HCT116 (cell line): ENCODE measurements around the gene KCNE4. TPM values are rescaled to one million over a fixed set of nuclear protein-coding genes. Genes with fewer than 3 reads are reported as not detected.

Experiments used
- ATAC-seq: fragments of 200-7000 bp; cut with Tn5 transposase; 2 replicates; pipeline ENCODE4 v1.9.1; 2020; ENCODE audit warnings: mild to moderate bottlenecking, moderate library complexity
- BruUV-seq: library from RNA; stranded (reverse); fragments of 400-500 nt; replicated peaks from 2 replicates; lab custom pipeline; 2021; lab: Mats Ljungman, UMichigan
- CTCF ChIA-PET: fragments of 300-600 bp; sonication (Branson Sonifier 250); formaldehyde crosslinking; loops from one replicate; lab custom pipeline; 2021; ENCODE audit warnings: antibody characterized with exemption; lab: Charles Lee
- POLR2A ChIA-PET: fragments of 300-600, 350-600 bp; sonication (Branson Sonifier 250); formaldehyde crosslinking; loops from one replicate; lab custom pipeline; 2021; ENCODE audit warnings: antibody characterized with exemption; lab: Charles Lee
- RAD21 ChIA-PET, 2 experiments: fragments of 300-600 bp; sonication (Branson Sonifier 250); formaldehyde crosslinking; loops; one replicate each; lab custom pipeline; 2023; ENCODE audit warnings: low total read pairs in 2 of 2; ENCODE audit not compliant: uncharacterized antibody in 2 of 2, unreplicated experiment in 2 of 2, low non-redundant PET in 1 of 2; lab: Charles Lee
- DNase-seq: peaks from one replicate; pipeline ENCODE4 v3.0.0-alpha.2; 2010; ENCODE audit warnings: low read depth, low spot score
- H2AFZ ChIP-seq: fragments of 200-600 bp; shearing (Covaris generic), sonication (generic); 2 replicates; pipeline ENCODE4 v1.6.1; 2017; ENCODE audit warnings: low read depth, mixed run types, mixed read lengths, antibody characterized with exemption, low read length; ENCODE audit not compliant: poor library complexity, severe bottlenecking
- H3K27ac ChIP-seq: 2 replicates; pipeline ENCODE4 v1.5.1; 2012; ENCODE audit warnings: low read depth, low read length
- H3K27me3 ChIP-seq: fragments of 200-600 bp; sonication (generic); 2 replicates; pipeline ENCODE4 v1.6.1; 2016; ENCODE audit warnings: mixed run types, low read length, mixed read lengths; ENCODE audit not compliant: insufficient read depth
- H3K36me3 ChIP-seq, 2 experiments: fragments of 200-500 bp in 1 of 2; fragments of 200-600 bp in 1 of 2; sonication (Bioruptor generic) in 1 of 2; sonication (generic) in 1 of 2; 2 replicates each; pipeline versions ENCODE4 v1.5.1 to v1.6.1; 2014 to 2016; ENCODE audit warnings: low read length in 2 of 2, inconsistent platforms in 1 of 2, mixed read lengths in 1 of 2, mixed run types in 1 of 2; ENCODE audit not compliant: insufficient read depth in 2 of 2, control insufficient read depth in 1 of 2
- H3K4me1 ChIP-seq, 2 experiments: fragments of 200-600 bp in 1 of 2; sonication (generic) in 1 of 2; 2 replicates each; pipeline versions ENCODE4 v1.5.1 to v1.6.1; 2012 to 2017; ENCODE audit warnings: low read length in 2 of 2, inconsistent platforms in 1 of 2, mild to moderate bottlenecking in 1 of 2, mixed read lengths in 1 of 2, mixed run types in 1 of 2, moderate library complexity in 1 of 2; ENCODE audit not compliant: insufficient read depth in 2 of 2, control insufficient read depth in 1 of 2
- H3K4me2 ChIP-seq: fragments of 200-600 bp; sonication (generic); 2 replicates; pipeline ENCODE4 v1.6.1; 2017; ENCODE audit warnings: mixed run types, low read length, mixed read lengths
- H3K4me3 ChIP-seq, 2 experiments: fragments of 200-600 bp in 1 of 2; sonication (generic) in 1 of 2; replicated peaks in 1 of 2; 2 replicates each; pipeline ENCODE4 v1.5.1; 2011 to 2016; ENCODE audit warnings: low read length in 2 of 2, control low read depth in 1 of 2, low read depth in 1 of 2, mild to moderate bottlenecking in 1 of 2, mixed read lengths in 1 of 2, mixed run types in 1 of 2
- H3K79me2 ChIP-seq: fragments of 200-600 bp; sonication (generic); 2 replicates; pipeline ENCODE4 v1.6.1; 2017; ENCODE audit warnings: mild to moderate bottlenecking, mixed run types, low read length, moderate library complexity, mixed read lengths; ENCODE audit not compliant: insufficient read depth
- H3K9ac ChIP-seq: fragments of 200-600 bp; sonication (generic); 2 replicates; pipeline ENCODE4 v1.6.1; 2016; ENCODE audit warnings: low read length, mixed read lengths
- H3K9me2 ChIP-seq: fragments of 200-600 bp; sonication (generic), shearing (Covaris generic); 2 replicates; pipeline ENCODE4 v1.6.1; 2017; ENCODE audit warnings: mixed run types, mild to moderate bottlenecking, moderate library complexity; ENCODE audit not compliant: insufficient read depth
- H3K9me3 ChIP-seq, 2 experiments: fragments of 200-500 bp in 1 of 2; fragments of 200-600 bp in 1 of 2; sonication (Bioruptor generic) in 1 of 2; sonication (generic) in 1 of 2; 2 replicates each; pipeline ENCODE4 v1.6.1; 2014 to 2017; ENCODE audit warnings: low read length in 2 of 2, mixed read lengths in 2 of 2, inconsistent platforms in 1 of 2, low read depth in 1 of 2, mild to moderate bottlenecking in 1 of 2, mixed run types in 1 of 2, moderate library complexity in 1 of 2; ENCODE audit not compliant: control insufficient read depth in 1 of 2, insufficient read depth in 1 of 2
- H4K20me1 ChIP-seq: fragments of 200-600 bp; sonication (generic), shearing (Covaris generic); 2 replicates; pipeline ENCODE4 v1.6.1; 2017; ENCODE audit warnings: mixed run types, mild to moderate bottlenecking, moderate library complexity; ENCODE audit not compliant: insufficient read depth
- CBX3 ChIP-seq: IDR thresholded peaks from 2 replicates; pipeline ENCODE4 v1.6.1; 2012; ENCODE audit warnings: low read depth
- CTCF ChIP-seq, 3 experiments: fragments of 200-600 bp in 1 of 3; sonication (generic) in 1 of 3; IDR thresholded peaks in 2 of 3; conservative IDR thresholded peaks in 1 of 3; 2 replicates each; pipeline ENCODE4 v1.5.1; 2012 to 2017; ENCODE audit warnings: low read depth in 2 of 3, low read length in 2 of 3, antibody characterized with exemption in 1 of 3, borderline replicate concordance in 1 of 3, control low read depth in 1 of 3, mild to moderate bottlenecking in 1 of 3, mixed read lengths in 1 of 3, mixed run types in 1 of 3, moderate library complexity in 1 of 3; ENCODE audit not compliant: insufficient read depth in 1 of 3
- EGR1 ChIP-seq: IDR thresholded peaks from 2 replicates; pipeline ENCODE4 v1.6.1; 2012; ENCODE audit warnings: low read depth
- ELF1 ChIP-seq: IDR thresholded peaks from 2 replicates; pipeline ENCODE4 v1.6.1; 2012; ENCODE audit warnings: low read depth, borderline replicate concordance
- EZH2 ChIP-seq: fragments of 200-600 bp; sonication (generic); IDR thresholded peaks from 2 replicates; pipeline ENCODE4 v1.6.1; 2017; ENCODE audit warnings: antibody characterized with exemption, mixed run types
- JUND ChIP-seq: IDR thresholded peaks from 2 replicates; pipeline ENCODE4 v1.6.1; 2012
- POLR2A ChIP-seq: IDR thresholded peaks from 2 replicates; pipeline ENCODE4 v1.7.0; 2011; ENCODE audit warnings: borderline replicate concordance; ENCODE audit not compliant: insufficient read depth, insufficient read length; ENCODE audit errors: extremely low read depth
- POLR2AphosphoS5 ChIP-seq: IDR thresholded peaks from 2 replicates; pipeline ENCODE4 v1.6.1; 2011; ENCODE audit warnings: mild to moderate bottlenecking, low read depth, low read length, moderate library complexity
- RAD21 ChIP-seq: IDR thresholded peaks from 2 replicates; pipeline ENCODE4 v1.6.1; 2012; ENCODE audit warnings: low read depth, mild to moderate bottlenecking
- SP1 ChIP-seq: IDR thresholded peaks from 2 replicates; pipeline ENCODE4 v1.6.1; 2012; ENCODE audit warnings: low read depth
- SRF ChIP-seq: IDR thresholded peaks from 2 replicates; pipeline ENCODE4 v1.6.1; 2012; ENCODE audit warnings: low read depth
- YY1 ChIP-seq: IDR thresholded peaks from 2 replicates; pipeline ENCODE4 v1.6.1; 2011; ENCODE audit warnings: low read length, low read depth, moderate library complexity, mild to moderate bottlenecking; ENCODE audit not compliant: insufficient replicate concordance; ENCODE audit errors: extremely low read depth
- ZFX ChIP-seq: fragments of 450-650 bp; IDR thresholded peaks from 2 replicates; pipeline ENCODE4 v1.6.1; 2017
- ZNF274 ChIP-seq: fragments of 200-500 bp; sonication (Bioruptor generic); IDR thresholded peaks from 2 replicates; pipeline ENCODE4 v1.6.1; 2014; ENCODE audit warnings: mild to moderate bottlenecking, low read depth, low read length, inconsistent platforms
- intact Hi-C: fragments of 100-400 bp; cut with micrococcal nuclease; formaldehyde crosslinking; loops from 2 replicates; pipeline ENCODE4 v1.10.0; 2022
- total RNA-seq: library from RNA; stranded (reverse); gene quantifications from one replicate; pipeline ENCODE4 v1.2.1, GENCODE V29; 2021; ENCODE audit not compliant: unreplicated experiment

Gene KCNE4
- total RNA-seq, 1 experiment from 2014 or later = not detected

- intact Hi-C loops = no loop called here
- POLR2A ChIA-PET = no interaction called here
Measured at GRCh38 chr2:223005496-223005895, 46.5 kb upstream of the KCNE4 start.

More at GRCh38 chr2:223005496-223005895, 46.5 kb upstream of the KCNE4 start:
- Histone ChIP-seq H3K4me2 (no peak overlapping the region), H3K4me3 (no peak overlapping the region), H3K9ac (no peak overlapping the region), H3K4me1 (no peaks in the 10 kb centered on the region), H2AFZ (no peak overlapping the region), H3K9me3 (no peaks in the 10 kb centered on the region), H3K27ac (no peak overlapping the region), H3K9me2 (no peaks in the 10 kb centered on the region), H4K20me1 (no peaks in the 10 kb centered on the region), H3K36me3 (no peaks in the 10 kb centered on the region), H3K27me3 (no peaks in the 10 kb centered on the region), H3K79me2 (no peaks in the 10 kb centered on the region)
- ChIA-PET CTCF (no interaction called here), RAD21 (no interaction called here)
- ATAC-seq (no peak), DNase-seq (no peak)
- TF ChIP-seq RAD21 (no peak), ELF1 (no peak), EZH2 (no peak), CBX3 (no peak), ZFX (no peak), CTCF (IDR thresholded peaks at IDR 0.05 in 2 of 3, conservative IDR thresholded peaks at IDR 0.05 in 1 of 3; ENCODE audit: borderline replicate concordance in 1 of 3, insufficient read depth in 1 of 3, low read depth in 2 of 3, low read length in 2 of 3) (no peak), SRF (no peak), POLR2AphosphoS5 (no peak), SP1 (no peak), ZNF274 (no peak), YY1 (no peak), JUND (no peak), EGR1 (no peak), POLR2A (no peak)
- no TSS peak for BruUV-seq
